22Rv1 (cell line): Measurements from ENCODE around the gene CCDC177.

Experiments used
- CTCF ChIP-seq: fragments of 450-650 bp; IDR thresholded peaks from 2 replicates; pipeline ENCODE4 v1.5.1; 2017; ENCODE audit warnings: mild to moderate bottlenecking
- ZFX ChIP-seq: fragments of 450-650 bp; IDR thresholded peaks from 2 replicates; pipeline ENCODE4 v1.6.1; 2017; ENCODE audit warnings: antibody characterized with exemption, borderline replicate concordance

GRCh38 chr14:69586404-69586803 lies 11.7 kb upstream of the CCDC177 start:
- TF ChIP-seq CTCF, result no peak
- TF ChIP-seq ZFX, result no peak
